ENCODE data around the gene HAUS5. TPM values are rescaled to one million over a fixed set of nuclear protein-coding genes. Genes with fewer than 3 reads are reported as not detected.

The HAUS5 gene
- total RNA-seq, 1 experiment from 2014 or later: 32.9 TPM

DNA sequence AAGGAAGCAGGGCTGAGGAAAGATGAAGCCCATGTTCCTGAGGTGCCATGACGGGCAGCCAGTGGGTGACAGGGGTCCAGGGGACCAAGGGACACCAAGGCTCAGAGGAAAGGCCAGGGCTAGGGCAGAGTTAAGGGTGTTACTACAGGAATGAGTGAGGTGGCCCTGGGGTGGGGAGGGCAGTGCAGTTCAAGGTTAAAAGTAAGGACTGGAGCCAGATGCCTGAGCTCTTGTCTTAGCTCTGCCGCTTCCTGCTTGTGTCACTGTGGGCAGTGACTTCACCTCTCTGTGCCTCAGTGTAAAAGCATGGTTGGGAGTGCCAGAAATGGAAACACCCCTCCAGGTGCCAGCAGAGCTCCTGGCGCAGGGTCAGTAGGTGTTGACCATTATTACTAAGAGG is 24.1 kb downstream of the HAUS5 start:
- Mint-ChIP-seq H3K36me3 (ENCODE audit: insufficient read depth in 1 of 3, low read depth in 3 of 3) (peaks cover 23 to 59% (median 47%) of the 10 kb centered on the region in 3 experiments), H3K27ac (no peak overlapping the region)
- H2AFZ ChIP-seq (ENCODE audit: low read length): no peak overlapping the region

More for the DNA sequence above, 24.1 kb downstream of the HAUS5 start:
- no peak overlapping the region; a peak in 1 of 5 replicates for H3K4me3 Mint-ChIP-seq
- no peak overlapping the region for H2BK15ac ChIP-seq (ENCODE audit: low read depth, low read length)
- no peaks in the 10 kb centered on the region for H3K9me3 Mint-ChIP-seq
- H3K23me2 ChIP-seq (ENCODE audit: insufficient read length, low read depth, low read length, poor library complexity, severe bottlenecking): no peaks in the 10 kb centered on the region
- DNase-seq: no peak
- H2BK20ac ChIP-seq (ENCODE audit: low read depth, low read length, poor library complexity, severe bottlenecking): no peak overlapping the region
- WGBS (ENCODE audit: extremely low coverage, insufficient read length, low lambda C conversion rate): no CpG with 5 or more reads among the region's 3 CpGs
- H3K9me3 ChIP-seq (ENCODE audit: control insufficient read depth, low read depth, low read length): no peaks in the 10 kb centered on the region
- no peak overlapping the region for H3K9ac ChIP-seq (ENCODE audit: extremely low read depth, insufficient read length, low read length)
- H2BK120ac ChIP-seq (ENCODE audit: low read depth, low read length, poor library complexity, severe bottlenecking): no peak overlapping the region
- no peak overlapping the region for H2BK12ac ChIP-seq (ENCODE audit: insufficient read length, low read depth, low read length)
- H4K8ac ChIP-seq (replicated peaks; ENCODE audit: insufficient read length, low read depth, low read length): no peak overlapping the region
- TF ChIP-seq, protein P1, sequence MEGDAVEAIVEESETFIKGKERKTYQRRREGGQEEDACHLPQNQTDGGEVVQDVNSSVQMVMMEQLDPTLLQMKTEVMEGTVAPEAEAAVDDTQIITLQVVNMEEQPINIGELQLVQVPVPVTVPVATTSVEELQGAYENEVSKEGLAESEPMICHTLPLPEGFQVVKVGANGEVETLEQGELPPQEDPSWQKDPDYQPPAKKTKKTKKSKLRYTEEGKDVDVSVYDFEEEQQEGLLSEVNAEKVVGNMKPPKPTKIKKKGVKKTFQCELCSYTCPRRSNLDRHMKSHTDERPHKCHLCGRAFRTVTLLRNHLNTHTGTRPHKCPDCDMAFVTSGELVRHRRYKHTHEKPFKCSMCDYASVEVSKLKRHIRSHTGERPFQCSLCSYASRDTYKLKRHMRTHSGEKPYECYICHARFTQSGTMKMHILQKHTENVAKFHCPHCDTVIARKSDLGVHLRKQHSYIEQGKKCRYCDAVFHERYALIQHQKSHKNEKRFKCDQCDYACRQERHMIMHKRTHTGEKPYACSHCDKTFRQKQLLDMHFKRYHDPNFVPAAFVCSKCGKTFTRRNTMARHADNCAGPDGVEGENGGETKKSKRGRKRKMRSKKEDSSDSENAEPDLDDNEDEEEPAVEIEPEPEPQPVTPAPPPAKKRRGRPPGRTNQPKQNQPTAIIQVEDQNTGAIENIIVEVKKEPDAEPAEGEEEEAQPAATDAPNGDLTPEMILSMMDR (conservative IDR thresholded peaks at IDR 0.05): no peak
- H2AK5ac ChIP-seq (ENCODE audit: insufficient read length, low read length): no peak overlapping the region
- H4K5ac ChIP-seq (ENCODE audit: insufficient read length, low read depth, low read length): no peak overlapping the region
- no peak overlapping the region for H3K56ac ChIP-seq (ENCODE audit: insufficient read length, low read depth, low read length)
- H3K4me1 Mint-ChIP-seq: peaks cover 18% of the 10 kb centered on the region in 2 experiments
- no peak overlapping the region for H3K4me2 ChIP-seq (ENCODE audit: insufficient read depth, insufficient read length, low read length)
- H3K27ac ChIP-seq (ENCODE audit: insufficient read length, low read depth, low read length): no peak overlapping the region
- H3K79me1 ChIP-seq (ENCODE audit: insufficient read depth, low read depth, low read length, poor library complexity, severe bottlenecking): no peaks in the 10 kb centered on the region
- no peak overlapping the region for H2BK5ac ChIP-seq (ENCODE audit: insufficient read length, low read length)
- H3K4me1 ChIP-seq (ENCODE audit: insufficient read depth, low read length): peaks cover 6% of the 10 kb centered on the region; the same call in 1 of the 2 replicates
- no peak overlapping the region for H3K23ac ChIP-seq (ENCODE audit: insufficient read length, low read depth, low read length)
- H3K27me3 ChIP-seq (ENCODE audit: insufficient read depth, low read length): no peaks in the 10 kb centered on the region
- H3T11ph ChIP-seq (ENCODE audit: low read length): no peak overlapping the region
- no peaks in the 10 kb centered on the region for H3K79me2 ChIP-seq (ENCODE audit: insufficient read depth, low read length)
- H3K27me3 Mint-ChIP-seq (ENCODE audit: low read depth): no peaks in the 10 kb centered on the region
- H4K91ac ChIP-seq (ENCODE audit: insufficient read length, low read depth, low read length): no peak overlapping the region
- H3K18ac ChIP-seq (ENCODE audit: insufficient read length, low read depth, low read length): no peak overlapping the region
- H4K20me1 ChIP-seq (ENCODE audit: control insufficient read depth, insufficient read depth, insufficient read length): no peaks in the 10 kb centered on the region
- H3K4ac ChIP-seq (ENCODE audit: low read depth, low read length): no peak overlapping the region
- no peak overlapping the region; the same call in 1 of the 2 replicates for H3K14ac ChIP-seq (ENCODE audit: insufficient read depth, low read length)

Data from H9 (cell line).